Lung (tissue), 12 donors: ENCODE measurements around the gene TMEM31. TPM values are rescaled to one million over a fixed set of nuclear protein-coding genes. Genes with fewer than 3 reads are reported as not detected.

Experiments
- ATAC-seq: fragments of 200-7000 bp; cut with Tn5 transposase; one replicate; pipeline ENCODE4 v1.9.1; 2020; ENCODE audit warnings: moderate number of reproducible peaks; ENCODE audit not compliant: insufficient read depth, low FRiP score
- DNase-seq, 3 donors: peaks; one replicate each; pipeline ENCODE4 v3.0.0-alpha.2; 2013 to 2017
- H3K27ac ChIP-seq, 2 donors: one replicate each; pipeline ENCODE4 v1.5.1; 2013; ENCODE audit warnings: mild to moderate bottlenecking in 2 of 2, moderate library complexity in 2 of 2, control low read depth in 1 of 2, inconsistent platforms in 1 of 2, low read depth in 1 of 2, low read length in 1 of 2
- H3K27me3 ChIP-seq, 3 donors: one replicate each; pipeline ENCODE4 v1.5.1; 2013; ENCODE audit warnings: low read length in 2 of 3; ENCODE audit not compliant: control insufficient read depth in 3 of 3, insufficient read depth in 3 of 3
- H3K36me3 ChIP-seq, 4 donors: one replicate each; pipeline ENCODE4 v1.5.1; 2013; ENCODE audit warnings: low read length in 4 of 4, mild to moderate bottlenecking in 1 of 4, moderate library complexity in 1 of 4; ENCODE audit not compliant: control insufficient read depth in 4 of 4, insufficient read depth in 4 of 4
- H3K4me1 ChIP-seq, 5 donors: one replicate each; pipeline ENCODE4 v1.5.1; 2013; ENCODE audit warnings: low read length in 5 of 5, mild to moderate bottlenecking in 2 of 5, moderate library complexity in 1 of 5; ENCODE audit not compliant: control insufficient read depth in 5 of 5, insufficient read depth in 5 of 5
- H3K4me3 ChIP-seq: one replicate; pipeline ENCODE4 v1.5.1; 2013; ENCODE audit warnings: mild to moderate bottlenecking, control low read depth, moderate library complexity
- H3K9ac ChIP-seq, 2 donors: one replicate each; pipeline ENCODE4 v1.5.1; 2013; ENCODE audit warnings: low read length in 2 of 2, control low read depth in 1 of 2; ENCODE audit not compliant: insufficient read depth in 1 of 2
- H3K9me3 ChIP-seq, 4 donors: one replicate each; pipeline ENCODE4 v1.5.1; 2013; ENCODE audit warnings: low read length in 3 of 4, mild to moderate bottlenecking in 1 of 4, moderate library complexity in 1 of 4; ENCODE audit not compliant: control insufficient read depth in 4 of 4, insufficient read depth in 3 of 4
- CTCF ChIP-seq: IDR thresholded peaks from 2 replicates; pipeline ENCODE4 v1.5.1; 2012; ENCODE audit warnings: mild to moderate bottlenecking; ENCODE audit errors: control extremely low read depth, extremely low read depth
- WGBS, 2 donors: extraction: QIAGEN DNeasy Blood & Tissue Kit; methylation state at CpG; one replicate each; pipeline ENCODE4 v1.1.7; 2013; 5-methylcytosine and 5-hydroxymethylcytosine counted together
- polyA plus RNA-seq, 2 donors: library from polyadenylated mRNA; stranded (reverse); fragments of 200-250 nt; gene quantifications; one replicate each; pipeline ENCODE4 v1.2.1, GENCODE V29; 2013
- total RNA-seq, 2 donors: library from RNA; depleted of rRNA in 1 of 2; stranded (reverse); fragments of >200 nt in 1 of 2; gene quantifications; one replicate each; pipeline ENCODE4 v1.2.1, GENCODE V29; 2014 to 2021
- donor health status: control.
- donor health status: control.
- donor health status: Bipolar disorder and iron deficiency.
- donor health status: healthy.
- donor health status: DM: yes; HTN: yes; CAD: no.

Gene TMEM31
- total and polyA plus RNA-seq, 4 donors = 0.30 to 0.65 TPM; not detected in 2

DNA sequence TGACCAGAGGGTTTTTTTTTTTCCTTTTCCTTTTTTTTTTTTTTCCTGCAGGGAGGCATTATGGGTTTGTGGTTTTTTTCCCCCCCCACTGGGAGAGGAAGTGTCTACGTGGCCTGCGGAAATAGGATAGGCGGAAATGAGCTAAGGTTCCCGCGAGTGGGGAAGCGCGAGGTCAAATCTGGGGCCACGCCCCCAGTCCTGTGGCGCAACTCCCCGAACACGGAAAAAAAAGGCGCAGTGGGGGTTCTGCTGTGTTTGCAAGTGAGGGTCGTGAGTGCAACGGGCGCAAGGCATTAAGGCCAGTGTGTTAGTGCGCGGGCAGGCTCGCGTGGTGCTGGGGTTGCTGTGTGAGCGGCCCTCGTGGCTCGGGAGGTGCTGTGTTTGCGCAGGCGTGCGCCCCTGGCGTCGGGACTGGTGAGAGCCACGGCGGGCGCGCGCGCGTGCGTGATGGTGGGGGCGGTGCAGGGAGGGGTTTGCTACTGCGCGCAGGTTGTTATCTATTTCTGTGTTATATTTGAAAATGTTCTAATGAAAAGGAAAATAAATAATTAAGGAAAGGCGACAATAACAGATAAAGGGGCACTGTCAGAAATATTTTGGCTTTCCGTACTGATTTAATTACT lies 23.5 kb upstream of the TMEM31 start:
- Histone ChIP-seq H3K4me1 (peaks cover 0 to 6% (median 0%) of the 10 kb centered on the region in 5 donors), H3K9ac (peak overlapping the region; percentile 42 to 95), H3K27ac (peak overlapping the region; percentile 96 to 97), H3K27me3 (peaks cover 0 to 6% (median 0%) of the 10 kb centered on the region in 3 donors), H3K9me3 (peaks cover 0 to 2% (median 0%) of the 10 kb centered on the region in 4 donors), H3K36me3 (peaks cover 0 to 5% (median 3%) of the 10 kb centered on the region in 4 donors), H3K4me3 (peak overlapping the region; percentile 66)
- ATAC-seq (peak; percentile 83), DNase-seq (peak in 2 of 3 donors; percentile 87 to 90)
- no peak for TF ChIP-seq CTCF
- 0 to 24% methylated on average over 32 to 40 of the region's 40 CpGs for WGBS, 2 donors

DNA sequence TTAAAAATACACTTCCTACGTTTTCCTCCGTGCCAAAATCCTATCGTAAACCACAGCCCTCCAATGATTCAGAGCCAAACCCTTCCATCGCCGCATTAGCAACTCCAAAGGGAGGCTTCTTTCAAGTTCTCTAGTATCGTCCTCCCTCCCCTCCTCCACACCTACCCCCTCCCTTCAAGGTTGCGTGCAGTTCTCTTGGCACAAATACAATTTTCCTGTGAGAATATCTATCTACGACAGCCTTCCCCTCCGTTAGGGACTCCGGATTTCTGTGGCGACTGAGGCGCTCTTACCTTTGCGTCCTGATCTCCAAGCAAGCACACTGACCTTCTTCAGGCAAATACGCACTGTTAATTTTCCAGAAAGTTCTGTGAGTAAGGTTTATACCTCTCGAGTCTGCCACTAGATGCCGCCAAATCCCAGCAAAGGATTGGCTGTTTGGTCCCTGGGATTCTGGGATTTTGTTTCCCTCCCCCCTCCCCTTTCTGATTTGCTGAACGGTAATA lies 23.0 kb upstream of the TMEM31 start:
- Histone ChIP-seq H3K9ac (peak overlapping the region; percentile 42 to 95), H3K36me3 (peaks cover 0 to 5% (median 2%) of the 10 kb centered on the region in 4 donors), H3K9me3 (peaks cover 0 to 2% (median 0%) of the 10 kb centered on the region in 4 donors), H3K4me1 (peaks cover 0 to 6% (median 0%) of the 10 kb centered on the region in 5 donors), H3K27me3 (peaks cover 0 to 6% (median 1%) of the 10 kb centered on the region in 3 donors), H3K27ac (peak overlapping the region; percentile 96 to 97), H3K4me3 (peak overlapping the region; percentile 66)
- DNase-seq = peak; percentile 84 to 92 (median 92)
- 1 to 22% methylated on average over 17 of the region's 17 CpGs for WGBS, 2 donors
- TF ChIP-seq CTCF = peak; percentile 15
- ATAC-seq = no peak

GRCh38 chrX:103688946-103689345 lies 21.8 kb upstream of the TMEM31 start:
- Histone ChIP-seq H3K9me3 (peaks cover 0 to 4% (median 0%) of the 10 kb centered on the region in 4 donors), H3K4me3 (no peak overlapping the region), H3K36me3 (peaks cover 0 to under 1% (median 0%) of the 10 kb centered on the region in 4 donors), H3K4me1 (peaks cover 0 to 6% (median 0%) of the 10 kb centered on the region in 5 donors), H3K9ac (no peak overlapping the region), H3K27ac (no peak overlapping the region), H3K27me3 (peaks cover 0 to 6% (median 2%) of the 10 kb centered on the region in 3 donors)
- WGBS, 2 donors = 47 to 57% methylated on average over 4 of the region's 4 CpGs
- DNase-seq = peak in 2 of 3 donors; percentile 55 to 59
- peak; percentile 36 for TF ChIP-seq CTCF
- ATAC-seq = no peak
